ENCODE results near the gene ZCWPW1.
"Not testable (repeated sequence)": the region's sequence is repeated elsewhere in the genome, so short reads cannot be mapped to it uniquely, and the experiment has no call there.

Gene ZCWPW1

GRCh38 chr7:100455206-100455605 lies 26.7 kb upstream of the ZCWPW1 start:
- Histone ChIP-seq H2AFZ (no peak overlapping the region), H3K4me2 (ENCODE audit: low read length) (no peak overlapping the region), H3K4me3 (ENCODE audit: low read depth, low read length) (no peak overlapping the region), H3K79me2 (no peaks in the 10 kb centered on the region), H3K4me1 (no peaks in the 10 kb centered on the region), H3K27me3 (ENCODE audit: control insufficient read depth, insufficient read depth, low read length) (no peaks in the 10 kb centered on the region), H3K9ac (no peak overlapping the region), H3K36me3 (ENCODE audit: control insufficient read depth, insufficient read depth, low read length) (no peaks in the 10 kb centered on the region), H3K27ac (no peak overlapping the region), H3K9me3 (ENCODE audit: control insufficient read depth, low read length) (no peaks in the 10 kb centered on the region)
- TF ChIP-seq CTCF (IDR thresholded peaks at IDR 0.05): no peak

GRCh38 chr7:100453854-100454253 lies 25.4 kb upstream of the ZCWPW1 start:
- H2AFZ ChIP-seq; H3K4me2 ChIP-seq (ENCODE audit: low read length); H3K27me3 ChIP-seq (ENCODE audit: control insufficient read depth, insufficient read depth, low read length); H3K9me3 ChIP-seq (ENCODE audit: control insufficient read depth, low read length); H3K79me2 ChIP-seq; H3K4me1 ChIP-seq; H3K36me3 ChIP-seq (ENCODE audit: control insufficient read depth, insufficient read depth, low read length); H3K4me3 ChIP-seq (ENCODE audit: low read depth, low read length); H3K27ac ChIP-seq; H3K9ac ChIP-seq: not testable (repeated sequence)

- H2AFZ ChIP-seq: no peak overlapping the region
- no peaks in the 10 kb centered on the region for H3K9me3 ChIP-seq (ENCODE audit: control insufficient read depth, low read length)
- no peaks in the 10 kb centered on the region for H3K36me3 ChIP-seq (ENCODE audit: control insufficient read depth, insufficient read depth, low read length)
- H3K27ac ChIP-seq: no peak overlapping the region
- H3K9ac ChIP-seq: no peak overlapping the region
- H3K27me3 ChIP-seq (ENCODE audit: control insufficient read depth, insufficient read depth, low read length): no peaks in the 10 kb centered on the region
- no peak overlapping the region for H3K4me2 ChIP-seq (ENCODE audit: low read length)
- H3K4me3 ChIP-seq (ENCODE audit: low read depth, low read length): no peak overlapping the region
- H3K79me2 ChIP-seq: no peaks in the 10 kb centered on the region
- no peak for TF ChIP-seq CTCF (IDR thresholded peaks at IDR 0.05)
- H3K4me1 ChIP-seq: peaks cover 4% of the 10 kb centered on the region
Measured at GRCh38 chr7:100452513-100452912, 24.0 kb upstream of the ZCWPW1 start.

- no peak overlapping the region for H3K9ac ChIP-seq
- no peak overlapping the region for H2AFZ ChIP-seq
- no peaks in the 10 kb centered on the region for H3K27me3 ChIP-seq (ENCODE audit: control insufficient read depth, insufficient read depth, low read length)
- peak overlapping the region; percentile 98 for H3K4me3 ChIP-seq (ENCODE audit: low read depth, low read length)
- no peak overlapping the region for H3K27ac ChIP-seq
- peaks cover 7% of the 10 kb centered on the region for H3K4me1 ChIP-seq
- H3K4me2 ChIP-seq (ENCODE audit: low read length): peak overlapping the region; percentile 98
- no peaks in the 10 kb centered on the region for H3K36me3 ChIP-seq (ENCODE audit: control insufficient read depth, insufficient read depth, low read length)
- no peak for TF ChIP-seq CTCF (IDR thresholded peaks at IDR 0.05)
- H3K79me2 ChIP-seq: no peaks in the 10 kb centered on the region
- no peaks in the 10 kb centered on the region for H3K9me3 ChIP-seq (ENCODE audit: control insufficient read depth, low read length)
Measured at GRCh38 chr7:100449190-100449795, 20.8 kb upstream of the ZCWPW1 start.

GRCh38 chr7:100447363-100447762 lies 18.9 kb upstream of the ZCWPW1 start:
- not testable (repeated sequence) for H3K27ac ChIP-seq; H3K4me3 ChIP-seq (ENCODE audit: low read depth, low read length); H3K9ac ChIP-seq; H2AFZ ChIP-seq; H3K9me3 ChIP-seq (ENCODE audit: control insufficient read depth, low read length); H3K27me3 ChIP-seq (ENCODE audit: control insufficient read depth, insufficient read depth, low read length); H3K36me3 ChIP-seq (ENCODE audit: control insufficient read depth, insufficient read depth, low read length); H3K4me1 ChIP-seq; H3K79me2 ChIP-seq; H3K4me2 ChIP-seq (ENCODE audit: low read length)

GRCh38 chr7:100446040-100446439 lies 17.5 kb upstream of the ZCWPW1 start:
- Histone ChIP-seq H3K4me2 (ENCODE audit: low read length) (no peak overlapping the region), H2AFZ (no peak overlapping the region), H3K27ac (peak overlapping the region; percentile 33), H3K9ac (no peak overlapping the region), H3K36me3 (ENCODE audit: control insufficient read depth, insufficient read depth, low read length) (no peaks in the 10 kb centered on the region), H3K9me3 (ENCODE audit: control insufficient read depth, low read length) (no peaks in the 10 kb centered on the region), H3K27me3 (ENCODE audit: control insufficient read depth, insufficient read depth, low read length) (no peaks in the 10 kb centered on the region), H3K4me1 (peaks cover 7% of the 10 kb centered on the region), H3K4me3 (ENCODE audit: low read depth, low read length) (no peak overlapping the region), H3K79me2 (no peaks in the 10 kb centered on the region)
- TF ChIP-seq CTCF (IDR thresholded peaks at IDR 0.05): no peak

Data from parathyroid adenoma (tissue), 2 donors.